LNCaP clone FGC (cell line): Measurements from ENCODE around the gene DEDD2.

ENCODE experiments used
- DNase-seq: peaks from one replicate; pipeline ENCODE4 v3.0.0-alpha.2; 2011; ENCODE audit warnings: low read depth
- H3K4me3 ChIP-seq: 2 replicates; pipeline ENCODE4 v1.5.1; 2011; ENCODE audit warnings: mild to moderate bottlenecking, low read depth, low read length, control low read depth
- CTCF ChIP-seq: IDR thresholded peaks from 2 replicates; pipeline ENCODE4 v1.5.1; 2012; ENCODE audit warnings: mild to moderate bottlenecking; ENCODE audit not compliant: control insufficient read depth, insufficient read depth; ENCODE audit errors: extremely low read depth

Gene DEDD2

GRCh38 chr19:42151782-42152684 lies 65.4 kb downstream of the DEDD2 start:
- DNase-seq: no peak
- no peak overlapping the region for H3K4me3 ChIP-seq
- no peak for TF ChIP-seq CTCF

GRCh38 chr19:42150911-42151361 lies 66.5 kb downstream of the DEDD2 start:
- no peak for DNase-seq
- no peak for TF ChIP-seq CTCF

DNA sequence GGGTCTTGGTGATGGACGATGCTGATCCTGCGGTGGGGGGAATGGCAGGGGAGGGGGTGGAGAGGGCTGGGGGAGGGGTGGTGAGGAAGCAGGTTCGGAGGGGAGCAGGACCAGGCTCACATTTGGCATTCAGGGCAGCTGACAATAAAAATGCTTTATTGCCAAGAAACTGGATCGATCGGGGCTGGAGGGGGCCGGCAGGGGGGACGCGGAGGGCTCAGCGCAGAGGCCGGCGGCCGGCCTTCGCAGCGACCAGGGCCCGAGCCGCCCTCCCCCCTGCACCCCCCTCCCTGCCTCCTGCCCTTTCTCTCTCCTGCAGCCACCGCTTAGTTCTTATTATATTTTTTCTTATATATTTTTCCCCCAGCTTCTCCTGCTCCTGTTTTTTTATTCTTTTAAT lies 67.1 kb downstream of the DEDD2 start:
- no peak for TF ChIP-seq CTCF
- no peak overlapping the region for H3K4me3 ChIP-seq
- DNase-seq: no peak

More at GRCh38 chr19:42150911-42151361, 66.5 kb downstream of the DEDD2 start:
- H3K4me3 ChIP-seq: no peak overlapping the region

DNA sequence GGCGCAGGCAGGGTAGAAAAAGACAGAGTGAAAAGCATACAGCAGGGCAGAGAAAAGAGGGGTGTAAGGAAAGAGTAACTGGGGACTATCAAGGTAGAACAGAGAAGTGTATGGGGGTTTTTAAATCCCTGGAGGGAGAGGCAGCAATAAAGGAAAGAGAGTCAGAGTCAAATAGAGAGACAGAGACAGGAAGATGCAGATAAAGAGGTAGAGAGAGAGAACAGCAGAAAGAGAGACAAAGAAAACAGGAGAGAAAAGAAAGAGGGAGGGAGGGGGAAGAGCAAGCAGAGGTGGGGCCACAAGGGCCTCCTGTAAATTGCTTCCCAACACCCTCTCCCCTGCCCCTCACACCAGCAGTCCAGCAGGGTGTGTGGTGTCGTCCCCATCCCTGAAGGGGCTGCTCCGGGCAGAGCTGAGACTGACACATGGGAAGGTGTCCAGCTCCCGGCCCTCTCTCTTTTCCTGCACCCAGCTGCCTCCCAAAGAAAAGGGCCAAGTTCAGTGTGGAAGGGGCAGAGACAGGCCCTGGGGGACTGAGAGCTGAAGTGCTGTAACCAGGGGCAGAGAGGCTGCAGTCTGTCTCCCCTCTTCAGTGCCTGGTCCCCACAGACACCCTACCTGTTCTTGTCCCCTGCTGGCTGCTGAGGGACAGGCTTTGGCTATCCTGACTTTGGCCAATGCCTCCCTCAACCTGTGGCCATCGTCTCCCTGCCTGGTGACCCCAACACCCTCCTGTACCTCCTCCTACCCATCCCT lies 67.9 kb downstream of the DEDD2 start:
- no peak overlapping the region for H3K4me3 ChIP-seq
- DNase-seq: no peak
- no peak for TF ChIP-seq CTCF
